CD4-positive, CD25-positive, alpha-beta regulatory T cell (primary cell): ENCODE data around the gene ASIC2. TPM values are rescaled to one million over a fixed set of nuclear protein-coding genes. Genes with fewer than 3 reads are reported as not detected.

ENCODE experiments used
- ATAC-seq, 2 donors: fragments of 150-1000 bp; cut with Tn5 transposase; one replicate each; pipeline ENCODE4 v1.10.0; 2021; ENCODE audit warnings: low read depth in 2 of 2, moderate number of reproducible peaks in 2 of 2, moderate library complexity in 1 of 2
- DNase-seq, 3 donors: peaks; one replicate each; pipeline versions ENCODE4 v3.0.0 to v3.0.0-alpha.2; 2012 to 2022; ENCODE audit warnings: mixed read lengths in 1 of 3
- H3K27ac ChIP-seq: one replicate; pipeline ENCODE4 v1.7.0; 2013; ENCODE audit warnings: mild to moderate bottlenecking, low read length; ENCODE audit not compliant: insufficient read depth, poor library complexity, severe bottlenecking
- H3K27me3 ChIP-seq: one replicate; pipeline ENCODE4 v1.7.0; 2013; ENCODE audit warnings: low read length; ENCODE audit not compliant: control insufficient read depth, insufficient read depth
- H3K36me3 ChIP-seq: one replicate; pipeline ENCODE4 v1.7.0; 2013; ENCODE audit warnings: mild to moderate bottlenecking, low read length, moderate library complexity; ENCODE audit not compliant: control insufficient read depth, insufficient read depth
- H3K4me1 ChIP-seq: 2 replicates; pipeline ENCODE4 v1.7.0; 2013; ENCODE audit warnings: mild to moderate bottlenecking, low read length; ENCODE audit not compliant: insufficient read depth, control insufficient read depth, poor library complexity, severe bottlenecking
- H3K4me3 ChIP-seq: one replicate; pipeline ENCODE4 v1.7.0; 2013; ENCODE audit warnings: low read depth, mild to moderate bottlenecking, low read length, moderate library complexity
- H3K9me3 ChIP-seq, 2 experiments: 1 replicate in 1 of 2; 2 replicates in 1 of 2; pipeline ENCODE4 v1.7.0; 2013; ENCODE audit warnings: low read length in 2 of 2, mild to moderate bottlenecking in 1 of 2, moderate library complexity in 1 of 2; ENCODE audit not compliant: control insufficient read depth in 2 of 2
- H3K27ac Mint-ChIP-seq, 3 donors: one replicate each; pipeline ENCODE4 v1.8.0; 2020 to 2022; ENCODE audit warnings: mild to moderate bottlenecking in 3 of 3, mixed read lengths in 3 of 3, moderate library complexity in 2 of 3
- H3K27me3 Mint-ChIP-seq: one replicate; pipeline ENCODE4 v1.8.0; 2022; ENCODE audit warnings: mild to moderate bottlenecking, mixed read lengths
- H3K36me3 Mint-ChIP-seq: one replicate; pipeline ENCODE4 v1.8.0; 2020; ENCODE audit warnings: mixed read lengths
- H3K4me1 Mint-ChIP-seq, 4 donors: one replicate each; pipeline ENCODE4 v1.8.0; 2020 to 2022; ENCODE audit warnings: mixed read lengths in 4 of 4, mild to moderate bottlenecking in 1 of 4
- H3K4me3 Mint-ChIP-seq, 4 donors: one replicate each; pipeline ENCODE4 v1.8.0; 2020 to 2022; ENCODE audit warnings: mild to moderate bottlenecking in 4 of 4, mixed read lengths in 4 of 4, moderate library complexity in 3 of 4
- H3K9me3 Mint-ChIP-seq, 7 donors: one replicate each; pipeline ENCODE4 v1.8.0; 2020 to 2022; ENCODE audit warnings: mixed read lengths in 7 of 7, mild to moderate bottlenecking in 3 of 7, moderate library complexity in 2 of 7
- polyA plus RNA-seq, 4 donors: library from polyadenylated mRNA; unstranded; fragments of 300-500 nt; fragmentation: Illumina TruSeq; gene quantifications; one replicate each; pipeline ENCODE4 v1.2.3, GENCODE V29; 2021
- total RNA-seq: library from RNA; stranded (reverse); gene quantifications from one replicate; pipeline ENCODE4 v1.2.3, GENCODE V29; 2022

ASIC2 gene
- total and polyA plus RNA-seq, 5 donors from 2014 or later, result not detected

DNA sequence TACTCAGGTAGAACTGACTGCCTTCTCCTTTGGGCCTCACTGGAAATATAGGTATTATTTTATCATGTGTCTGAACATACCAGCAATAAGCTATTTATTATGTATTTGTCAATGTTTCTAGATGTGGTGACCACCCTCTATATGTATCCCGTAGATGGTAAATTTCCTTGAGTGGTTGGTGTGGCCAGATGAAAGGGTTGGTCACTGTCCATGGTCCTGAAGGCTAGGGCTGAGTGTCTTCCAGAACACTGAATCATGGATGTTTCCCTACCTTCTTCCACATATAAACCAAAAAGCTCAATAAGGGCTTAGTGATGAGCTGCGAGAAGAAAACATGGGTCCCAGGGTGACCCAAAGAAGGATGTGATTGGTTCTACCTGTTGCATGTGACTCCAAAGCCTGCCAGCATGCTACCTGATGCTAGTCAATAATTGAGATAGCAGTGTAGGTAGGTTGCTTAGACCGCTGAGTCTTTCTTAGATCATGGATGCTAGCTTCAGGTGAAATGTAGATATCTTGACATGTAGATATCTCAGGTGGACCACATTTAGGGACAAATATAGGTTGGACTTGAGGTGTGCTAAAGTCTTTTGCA is 150.3 kb downstream of the ASIC2 start:
- no peaks in the 10 kb centered on the region for H3K36me3 Mint-ChIP-seq
- H3K9me3 Mint-ChIP-seq, result peaks cover 0 to 4% (median 2%) of the 10 kb centered on the region in 7 donors
- Histone ChIP-seq H3K4me1 (no peaks in the 10 kb centered on the region), H3K27me3 (no peaks in the 10 kb centered on the region), H3K36me3 (no peaks in the 10 kb centered on the region), H3K27ac (no peak overlapping the region), H3K9me3 (no peaks in the 10 kb centered on the region), H3K4me3 (no peak overlapping the region)
- ATAC-seq (no peak), DNase-seq (no peak)
- H3K4me1 Mint-ChIP-seq, result no peaks in the 10 kb centered on the region
- peaks cover 13% of the 10 kb centered on the region for H3K27me3 Mint-ChIP-seq
- no peak overlapping the region for H3K27ac Mint-ChIP-seq
- no peak overlapping the region for H3K4me3 Mint-ChIP-seq

DNA sequence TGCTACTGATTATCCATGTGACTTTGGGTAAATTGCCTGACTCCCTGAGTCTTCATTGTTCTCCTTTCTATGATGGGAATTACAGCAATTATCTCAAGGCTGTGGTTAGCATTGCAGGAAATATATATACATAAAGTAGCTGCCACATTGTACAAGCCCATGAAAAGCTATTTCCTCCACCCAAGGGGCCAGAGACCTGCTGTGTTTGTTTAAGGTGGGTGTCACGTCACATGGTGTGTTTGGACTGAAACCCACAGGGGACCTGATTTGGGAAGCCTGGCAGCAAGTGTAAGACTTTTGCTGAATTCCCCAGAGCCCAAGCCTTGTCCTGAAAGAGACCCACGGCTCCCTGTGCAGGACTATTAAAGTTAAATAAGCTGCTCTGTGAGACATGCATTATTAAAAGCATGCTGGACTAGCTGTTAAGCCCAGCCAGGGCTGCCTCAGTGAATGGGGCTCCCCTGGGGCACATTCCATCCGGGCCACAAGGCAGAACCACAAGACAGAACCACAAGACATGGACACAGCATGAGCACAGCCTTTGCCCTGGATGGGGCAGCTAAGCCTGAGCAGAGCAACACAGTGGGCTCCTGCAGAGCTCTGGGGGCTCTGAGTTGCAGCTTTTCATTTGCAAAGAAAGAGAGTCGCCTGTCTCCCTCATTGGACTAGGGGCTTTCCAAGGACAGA is 152.5 kb downstream of the ASIC2 start:
- Histone ChIP-seq H3K36me3 (no peaks in the 10 kb centered on the region), H3K27me3 (no peaks in the 10 kb centered on the region), H3K4me3 (no peak overlapping the region), H3K4me1 (no peaks in the 10 kb centered on the region), H3K9me3 (no peaks in the 10 kb centered on the region), H3K27ac (no peak overlapping the region)
- Mint-ChIP-seq H3K27ac (no peak overlapping the region), H3K36me3 (no peaks in the 10 kb centered on the region), H3K27me3 (peaks cover 8% of the 10 kb centered on the region), H3K4me3 (no peak overlapping the region), H3K9me3 (peaks cover 0 to 4% (median 2%) of the 10 kb centered on the region in 7 donors), H3K4me1 (no peaks in the 10 kb centered on the region)
- ATAC-seq (no peak), DNase-seq (no peak)

DNA sequence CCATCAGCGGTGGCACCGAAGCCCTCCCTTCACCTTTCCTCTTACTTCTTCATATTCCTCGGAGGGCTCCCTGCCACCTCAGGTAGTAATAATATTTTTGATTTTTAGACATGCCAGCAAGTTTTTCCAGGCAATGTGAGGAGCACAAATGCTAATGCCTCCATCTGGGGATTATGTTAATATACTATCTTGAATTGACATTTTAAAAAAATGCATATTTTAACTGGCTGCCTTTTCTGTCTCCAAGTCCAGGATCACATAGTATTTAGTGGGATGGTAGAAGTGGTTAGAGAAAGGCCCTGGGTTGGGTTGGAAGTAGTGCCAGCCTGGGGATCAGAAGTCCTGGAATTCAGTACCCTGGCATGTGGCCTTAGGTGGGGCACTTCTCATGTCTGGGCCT is 154.5 kb downstream of the ASIC2 start:
- H3K27ac Mint-ChIP-seq, result no peak overlapping the region

DNA sequence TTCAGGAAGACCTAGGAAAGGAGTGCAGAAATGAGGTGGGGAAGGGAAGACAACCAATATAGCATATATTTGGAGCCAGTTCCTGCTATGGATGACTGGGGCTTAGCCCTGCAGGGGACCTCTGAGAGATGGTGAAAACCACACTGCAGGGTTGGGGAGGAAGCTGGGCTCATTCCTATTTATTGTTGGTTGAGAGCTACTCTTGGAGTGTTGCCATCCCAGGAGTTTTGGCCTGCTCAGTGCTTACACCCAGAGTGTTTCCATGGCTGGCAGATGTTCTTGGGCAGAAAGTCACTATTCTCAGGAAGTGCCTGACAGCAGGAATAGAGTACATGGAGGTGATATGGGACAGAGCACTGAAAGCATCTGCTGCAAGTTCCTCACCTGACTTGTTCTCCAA is 155.7 kb downstream of the ASIC2 start:
- Histone ChIP-seq H3K27ac (no peak overlapping the region), H3K36me3 (no peaks in the 10 kb centered on the region), H3K9me3 (no peaks in the 10 kb centered on the region), H3K27me3 (no peaks in the 10 kb centered on the region), H3K4me3 (no peak overlapping the region), H3K4me1 (no peaks in the 10 kb centered on the region)
- DNase-seq (no peak), ATAC-seq (no peak)
- Mint-ChIP-seq H3K9me3 (peaks cover 0 to 2% (median 0%) of the 10 kb centered on the region in 7 donors), H3K4me3 (no peak overlapping the region), H3K27ac (no peak overlapping the region), H3K36me3 (no peaks in the 10 kb centered on the region), H3K4me1 (no peaks in the 10 kb centered on the region), H3K27me3 (peaks cover 17% of the 10 kb centered on the region)

More for the DNA sequence above, 154.5 kb downstream of the ASIC2 start:
- Histone ChIP-seq H3K27me3 (no peaks in the 10 kb centered on the region), H3K4me3 (no peak overlapping the region), H3K27ac (no peak overlapping the region), H3K4me1 (no peaks in the 10 kb centered on the region), H3K9me3 (no peaks in the 10 kb centered on the region), H3K36me3 (no peaks in the 10 kb centered on the region)
- no peak for DNase-seq
- H3K9me3 Mint-ChIP-seq, result peaks cover 0 to 4% (median 2%) of the 10 kb centered on the region in 7 donors
- H3K27me3 Mint-ChIP-seq, result peaks cover 8% of the 10 kb centered on the region
- ATAC-seq, result no peak
- no peaks in the 10 kb centered on the region for H3K4me1 Mint-ChIP-seq
- no peaks in the 10 kb centered on the region for H3K36me3 Mint-ChIP-seq
- no peak overlapping the region for H3K4me3 Mint-ChIP-seq

DNA sequence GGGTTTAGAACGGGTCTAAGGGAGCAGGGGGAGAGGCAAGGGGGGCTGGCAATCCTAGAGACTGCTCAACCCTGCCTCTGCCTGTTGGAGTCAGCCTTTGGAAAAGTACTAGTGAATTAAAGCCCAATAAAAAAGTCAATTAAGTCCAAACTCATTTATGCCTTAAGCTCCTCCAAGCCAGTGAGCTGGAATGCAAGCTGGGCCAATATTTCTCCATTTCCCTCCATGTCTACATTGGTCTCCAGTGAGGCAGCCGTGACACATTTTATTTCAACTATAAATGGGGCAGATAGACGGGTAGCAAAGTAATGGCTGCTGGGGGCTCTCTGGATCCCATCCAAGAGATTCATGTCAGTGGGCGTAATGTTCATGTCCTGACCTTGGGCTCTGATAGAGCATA is 157.4 kb downstream of the ASIC2 start:
- Mint-ChIP-seq H3K4me1 (no peaks in the 10 kb centered on the region), H3K36me3 (no peaks in the 10 kb centered on the region), H3K27me3 (peaks cover 17% of the 10 kb centered on the region), H3K9me3 (peaks cover 0 to 2% (median 0%) of the 10 kb centered on the region in 7 donors), H3K27ac (no peak overlapping the region), H3K4me3 (no peak overlapping the region)
- Histone ChIP-seq H3K4me3 (no peak overlapping the region), H3K27me3 (no peaks in the 10 kb centered on the region), H3K9me3 (no peaks in the 10 kb centered on the region), H3K27ac (no peak overlapping the region), H3K4me1 (no peaks in the 10 kb centered on the region), H3K36me3 (no peaks in the 10 kb centered on the region)
- DNase-seq (no peak), ATAC-seq (no peak)

DNA sequence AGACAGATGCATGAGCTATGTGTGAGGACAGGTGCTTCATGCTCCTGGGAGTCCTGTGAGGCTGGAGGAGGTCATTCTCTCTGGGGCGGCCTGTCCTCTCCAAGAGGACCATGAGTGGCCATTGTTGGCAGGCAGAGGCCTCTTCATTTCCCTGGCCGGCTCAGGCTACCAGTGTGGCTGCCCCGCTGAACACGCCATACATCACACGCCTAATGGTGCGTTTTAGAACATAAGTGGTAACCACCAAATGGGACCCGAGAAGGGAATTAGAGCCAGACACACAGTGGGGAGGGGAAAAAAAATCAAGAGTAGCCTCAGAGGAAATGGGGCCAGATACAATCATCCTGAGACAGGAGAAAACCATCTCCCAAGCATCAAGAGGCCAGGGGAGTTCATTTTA is 161.5 kb downstream of the ASIC2 start:
- no peaks in the 10 kb centered on the region for H3K4me1 Mint-ChIP-seq
- H3K27me3 Mint-ChIP-seq, result peaks cover 10% of the 10 kb centered on the region
- H3K4me1 ChIP-seq, result no peaks in the 10 kb centered on the region
- H3K4me3 ChIP-seq, result no peak overlapping the region
- H3K27ac Mint-ChIP-seq, result no peak overlapping the region
- no peaks in the 10 kb centered on the region for H3K9me3 ChIP-seq
- DNase-seq, result no peak
- no peak overlapping the region for H3K4me3 Mint-ChIP-seq
- H3K36me3 ChIP-seq, result no peaks in the 10 kb centered on the region
- ATAC-seq, result no peak
- H3K27ac ChIP-seq, result no peak overlapping the region
- peaks cover 0 to 2% (median 0%) of the 10 kb centered on the region in 7 donors for H3K9me3 Mint-ChIP-seq
- H3K36me3 Mint-ChIP-seq, result no peaks in the 10 kb centered on the region
- no peaks in the 10 kb centered on the region for H3K27me3 ChIP-seq

DNA sequence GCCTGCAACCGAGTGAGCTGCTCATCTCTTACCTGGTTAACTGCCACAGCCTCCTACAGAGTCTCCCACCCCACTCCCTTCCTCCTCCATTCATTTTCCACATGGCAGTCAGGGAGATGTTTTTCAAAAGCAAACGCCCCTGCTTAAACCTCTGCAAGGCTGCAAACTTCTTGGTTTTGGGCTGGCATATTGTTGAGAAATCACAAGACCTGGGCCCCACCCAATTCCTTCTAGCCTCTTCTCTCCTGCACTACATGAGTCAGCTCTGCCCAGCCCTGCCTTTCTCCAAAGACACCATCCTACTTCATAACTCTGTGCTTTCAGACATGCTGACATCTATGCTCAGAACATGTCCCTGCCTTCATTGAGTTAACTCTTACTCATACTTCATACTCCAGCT is 165.4 kb downstream of the ASIC2 start:
- no peak overlapping the region for H3K4me3 Mint-ChIP-seq

DNA sequence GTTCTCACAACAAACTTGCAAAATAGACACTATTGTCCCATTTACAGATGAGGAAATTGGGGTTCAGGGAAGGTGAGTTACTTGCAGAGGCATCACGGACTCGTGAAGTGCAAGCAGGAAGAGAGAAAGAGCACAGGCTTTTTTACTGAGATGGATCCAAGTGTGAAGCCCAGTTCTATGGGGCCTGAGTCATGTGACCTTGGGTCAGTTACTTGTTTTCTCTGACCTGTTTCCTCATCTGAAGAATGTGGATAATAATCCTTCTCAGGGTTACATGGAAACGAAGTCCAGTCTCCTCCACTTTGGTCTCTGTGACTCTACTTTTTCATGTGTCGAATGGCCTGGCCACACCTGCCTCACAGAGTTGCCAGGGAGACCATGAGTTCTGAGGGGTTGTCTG is 167.0 kb downstream of the ASIC2 start:
- Histone ChIP-seq H3K27ac (no peak overlapping the region), H3K36me3 (no peaks in the 10 kb centered on the region), H3K4me3 (no peak overlapping the region), H3K9me3 (no peaks in the 10 kb centered on the region), H3K4me1 (no peaks in the 10 kb centered on the region), H3K27me3 (no peaks in the 10 kb centered on the region)
- Mint-ChIP-seq H3K4me3 (no peak overlapping the region), H3K27ac (no peak overlapping the region), H3K4me1 (no peaks in the 10 kb centered on the region), H3K9me3 (no peaks in the 10 kb centered on the region), H3K36me3 (no peaks in the 10 kb centered on the region), H3K27me3 (peaks cover 4% of the 10 kb centered on the region)
- DNase-seq (no peak), ATAC-seq (no peak)

More for the DNA sequence above, 165.4 kb downstream of the ASIC2 start:
- Mint-ChIP-seq H3K27ac (no peak overlapping the region), H3K27me3 (peaks cover 5% of the 10 kb centered on the region), H3K9me3 (no peaks in the 10 kb centered on the region), H3K4me1 (no peaks in the 10 kb centered on the region), H3K36me3 (no peaks in the 10 kb centered on the region)
- H3K4me1 ChIP-seq, result no peaks in the 10 kb centered on the region
- no peaks in the 10 kb centered on the region for H3K36me3 ChIP-seq
- no peaks in the 10 kb centered on the region for H3K27me3 ChIP-seq
- H3K4me3 ChIP-seq, result no peak overlapping the region
- H3K9me3 ChIP-seq, result no peaks in the 10 kb centered on the region
- DNase-seq (no peak), ATAC-seq (no peak)
- H3K27ac ChIP-seq, result no peak overlapping the region
